Glutamatergic neuron (in vitro differentiated cells): ENCODE results near the gene LUC7L. TPM values are rescaled to one million over a fixed set of nuclear protein-coding genes. Genes with fewer than 3 reads are reported as not detected.
"Not testable (repeated sequence)": the region's sequence is repeated elsewhere in the genome, so short reads cannot be mapped to it uniquely, and the experiment has no call there.

Experiments used
- DNase-seq: peaks from one replicate; pipeline ENCODE4 v3.0.0; 2022
- H3K27ac Mint-ChIP-seq: one replicate; pipeline ENCODE4 v1.8.0; 2020; ENCODE audit warnings: mild to moderate bottlenecking, mixed read lengths, inconsistent platforms; ENCODE audit not compliant: unreplicated experiment
- H3K27me3 Mint-ChIP-seq: one replicate; pipeline ENCODE4 v1.8.0; 2020; ENCODE audit warnings: mild to moderate bottlenecking, moderate library complexity, mixed read lengths, inconsistent platforms; ENCODE audit not compliant: unreplicated experiment
- H3K36me3 Mint-ChIP-seq: one replicate; pipeline ENCODE4 v1.8.0; 2020; ENCODE audit warnings: mild to moderate bottlenecking, mixed read lengths, inconsistent platforms; ENCODE audit not compliant: unreplicated experiment
- H3K4me1 Mint-ChIP-seq: one replicate; pipeline ENCODE4 v1.8.0; 2020; ENCODE audit warnings: mild to moderate bottlenecking, low read depth, mixed read lengths, inconsistent platforms; ENCODE audit not compliant: unreplicated experiment
- H3K4me3 Mint-ChIP-seq: one replicate; pipeline ENCODE4 v1.8.0; 2020; ENCODE audit warnings: mild to moderate bottlenecking, mixed read lengths, inconsistent platforms; ENCODE audit not compliant: unreplicated experiment
- H3K9me3 Mint-ChIP-seq: one replicate; pipeline ENCODE4 v1.8.0; 2020; ENCODE audit warnings: mild to moderate bottlenecking, moderate library complexity, mixed read lengths, inconsistent platforms; ENCODE audit not compliant: unreplicated experiment
- CTCF ChIP-seq: fragments of 200-600 bp; sonication (generic); IDR thresholded peaks from one replicate; pipeline ENCODE4 v1.5.0; 2021; ENCODE audit not compliant: partially characterized antibody, unreplicated experiment
- total RNA-seq: library from RNA; stranded (reverse); fragmentation: NEBNext Ultra II Directional; extraction: Animal tissue kit (Norgen Biotek cat#: 25700); gene quantifications from one replicate; pipeline ENCODE4 v1.2.1, GENCODE V29; 2021; ENCODE audit not compliant: unreplicated experiment

LUC7L gene
- total RNA-seq, 1 donor from 2014 or later, result 213 TPM

- Mint-ChIP-seq H3K27me3 (peaks cover 3% of the 10 kb centered on the region), H3K4me3 (peak overlapping the region; percentile 2), H3K4me1 (peaks cover 7% of the 10 kb centered on the region), H3K27ac (peak overlapping the region; percentile 46), H3K9me3 (peaks cover 9% of the 10 kb centered on the region), H3K36me3 (no peaks in the 10 kb centered on the region)
- no peak for DNase-seq
- TF ChIP-seq CTCF, result no peak
Observed at GRCh38 chr16:239948-240277, 10.7 kb upstream of the LUC7L start.

GRCh38 chr16:234468-235305 lies 5.4 kb upstream of the LUC7L start, which contains the start of gene FAM234A:
Gene FAM234A, plus strand, starts transcription at chr16:234821. Its CDS starts 19,593 bp downstream, at chr16:254414.
- Mint-ChIP-seq H3K4me1 (peaks cover 1% of the 10 kb centered on the region), H3K27me3 (peaks cover 2% of the 10 kb centered on the region), H3K9me3 (peaks cover 7% of the 10 kb centered on the region), H3K27ac (peak within 1 kb of the TSS; percentile 95), H3K4me3 (peak within 1 kb of the TSS; percentile 99), H3K36me3 (no peaks in the 10 kb centered on the region)
- no peak for TF ChIP-seq CTCF
- peak; percentile 96 for DNase-seq

- TF ChIP-seq CTCF, result no peak
- no peak for DNase-seq
- H3K9me3 Mint-ChIP-seq, result peaks cover 10% of the 10 kb centered on the region
- no peaks in the 10 kb centered on the region for H3K36me3 Mint-ChIP-seq
- H3K4me1 Mint-ChIP-seq, result peaks cover 13% of the 10 kb centered on the region
- H3K4me3 Mint-ChIP-seq, result no peak overlapping the region
- H3K27ac Mint-ChIP-seq, result no peak overlapping the region
- H3K27me3 Mint-ChIP-seq, result peaks cover 4% of the 10 kb centered on the region
Observed at GRCh38 chr16:230949-231348, 1.7 kb upstream of the LUC7L start.

DNA sequence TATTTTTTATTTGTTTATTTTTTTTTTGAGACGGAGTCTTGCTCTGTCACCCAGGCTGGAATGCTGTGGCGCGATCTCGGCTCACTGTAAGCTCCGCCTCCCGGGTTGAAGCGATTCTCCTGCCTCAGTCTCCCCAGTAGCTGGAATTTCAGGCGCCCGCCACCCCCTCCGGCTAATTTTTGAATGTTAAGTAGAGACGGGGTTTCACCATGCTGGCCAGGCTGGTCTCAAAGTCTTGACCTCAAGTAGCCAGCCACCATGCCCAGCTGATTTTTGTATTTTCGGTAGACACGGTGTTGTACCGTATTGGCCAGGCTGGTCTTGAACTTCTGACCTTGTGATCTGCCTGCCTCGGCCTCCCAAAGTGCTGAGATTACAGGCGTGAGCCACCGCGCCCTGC lies 1.1 kb upstream of the LUC7L start:
- not testable (repeated sequence) for H3K27ac Mint-ChIP-seq, H3K9me3 Mint-ChIP-seq, H3K4me3 Mint-ChIP-seq, H3K36me3 Mint-ChIP-seq, DNase-seq, H3K27me3 Mint-ChIP-seq
- peaks cover 15% of the 10 kb centered on the region for H3K4me1 Mint-ChIP-seq

DNA sequence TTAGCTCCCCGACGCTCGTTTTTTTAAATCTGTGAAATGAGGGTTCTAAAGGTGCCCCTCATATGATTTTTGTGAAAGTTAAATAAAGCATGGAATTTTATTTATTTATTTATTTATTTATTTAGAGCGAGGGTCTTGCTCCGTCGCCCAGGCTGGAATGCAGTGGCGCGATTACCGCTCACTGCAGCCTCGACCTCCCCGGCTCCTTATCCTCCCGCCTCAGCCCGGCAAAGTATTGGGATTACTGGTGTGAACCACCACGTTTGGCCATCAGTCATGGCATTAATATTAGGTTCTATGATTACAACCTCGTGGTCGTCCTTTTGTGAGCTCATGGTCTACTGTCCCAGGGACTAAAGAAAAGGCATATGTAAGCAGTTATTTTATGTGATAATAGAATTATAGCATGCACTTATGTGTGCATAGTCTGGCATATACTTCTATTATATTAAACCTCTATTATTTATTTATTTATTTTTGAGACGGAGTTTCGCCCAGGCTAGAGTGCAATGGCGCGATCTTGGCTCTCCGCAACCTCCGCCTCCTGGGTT lies 557 bp upstream of the LUC7L start:
- Mint-ChIP-seq H3K36me3 (no peaks in the 10 kb centered on the region), H3K9me3 (peaks cover 5% of the 10 kb centered on the region), H3K27ac (peak overlapping the region; percentile 89), H3K4me1 (peaks cover 15% of the 10 kb centered on the region), H3K27me3 (peaks cover 2% of the 10 kb centered on the region), H3K4me3 (peak overlapping the region; percentile 79)
- no peak for TF ChIP-seq CTCF
- no peak for DNase-seq
